Esophagus mucosa (tissue), 1 donor: ENCODE data around the gene B9D2. TPM values are rescaled to one million over a fixed set of nuclear protein-coding genes. Genes with fewer than 3 reads are reported as not detected.
A peak's percentile ranks its signal among the peaks of the same experiment; 100 is the strongest.

Source experiments
- ATAC-seq: fragments of 200-7000 bp; cut with Tn5 transposase; one replicate; pipeline ENCODE4 v1.9.1; 2020
- total RNA-seq: library from RNA; stranded (reverse); gene quantifications from one replicate; pipeline ENCODE4 v1.2.4, GENCODE V29; 2023
- donor health status: DM: yes; HTN: yes; CAD: no.

Gene B9D2
- total RNA-seq, 1 donor from 2014 or later, result 4.3 TPM

DNA sequence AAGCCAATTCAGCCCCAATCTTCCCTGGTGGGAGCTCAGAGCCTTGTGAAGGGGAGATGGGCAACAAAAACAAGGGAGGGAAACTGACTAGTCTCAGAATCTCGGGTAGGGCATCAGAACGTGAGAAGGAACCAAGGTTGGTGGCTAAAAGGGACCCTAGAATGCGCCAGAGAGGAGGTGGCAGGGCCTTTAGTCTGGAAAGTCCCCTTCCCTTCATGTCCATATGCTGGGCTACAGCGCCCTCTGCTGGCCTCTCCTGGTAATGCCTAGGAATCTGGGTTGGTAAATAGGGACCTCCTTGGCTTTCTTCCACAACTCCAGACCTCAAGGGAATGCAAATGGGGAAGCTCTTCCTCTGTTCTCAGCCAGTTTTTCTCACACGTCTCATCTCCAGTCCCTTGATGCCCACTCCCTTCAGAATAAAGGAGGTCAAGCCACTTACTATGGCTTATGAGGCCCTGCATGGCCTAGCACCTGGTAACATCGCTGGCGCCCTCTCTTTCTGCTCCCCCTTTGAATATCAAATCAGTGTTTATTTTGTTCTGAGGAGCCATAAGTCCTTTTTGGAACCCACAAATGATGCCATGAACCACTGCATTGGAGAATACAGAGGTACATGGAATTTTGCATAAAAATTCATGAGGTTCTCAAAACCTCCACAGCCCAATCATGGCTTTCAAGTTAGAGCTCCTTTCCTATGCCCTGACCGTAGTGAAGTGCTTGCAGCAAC lies 55.3 kb downstream of the B9D2 start:
- ATAC-seq, result peak; percentile 68

DNA sequence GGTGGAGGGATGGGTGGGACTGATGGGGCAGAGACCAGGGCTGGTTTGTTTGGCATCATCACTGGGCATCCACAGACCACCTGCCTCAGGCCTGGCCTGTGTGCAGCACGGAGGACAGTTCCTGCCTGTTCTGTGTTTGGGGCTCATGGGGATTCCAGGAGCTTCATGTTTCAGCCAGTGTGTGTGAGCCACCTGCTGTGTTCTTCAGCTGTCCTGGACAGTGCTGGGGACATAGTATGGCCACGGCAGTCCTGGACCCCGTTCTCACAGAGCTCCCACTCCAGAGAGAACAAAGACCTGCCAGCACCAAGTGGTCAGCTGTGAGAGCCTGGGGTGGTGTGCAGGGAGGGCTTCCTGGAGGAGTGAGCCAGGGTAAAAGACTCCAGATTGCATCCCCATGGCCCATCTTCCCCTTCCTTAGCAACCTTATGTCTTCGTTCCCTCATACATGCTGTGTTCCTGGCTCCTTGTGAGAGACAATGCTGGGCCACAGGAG lies 55.9 kb downstream of the B9D2 start:
- no peak for ATAC-seq

DNA sequence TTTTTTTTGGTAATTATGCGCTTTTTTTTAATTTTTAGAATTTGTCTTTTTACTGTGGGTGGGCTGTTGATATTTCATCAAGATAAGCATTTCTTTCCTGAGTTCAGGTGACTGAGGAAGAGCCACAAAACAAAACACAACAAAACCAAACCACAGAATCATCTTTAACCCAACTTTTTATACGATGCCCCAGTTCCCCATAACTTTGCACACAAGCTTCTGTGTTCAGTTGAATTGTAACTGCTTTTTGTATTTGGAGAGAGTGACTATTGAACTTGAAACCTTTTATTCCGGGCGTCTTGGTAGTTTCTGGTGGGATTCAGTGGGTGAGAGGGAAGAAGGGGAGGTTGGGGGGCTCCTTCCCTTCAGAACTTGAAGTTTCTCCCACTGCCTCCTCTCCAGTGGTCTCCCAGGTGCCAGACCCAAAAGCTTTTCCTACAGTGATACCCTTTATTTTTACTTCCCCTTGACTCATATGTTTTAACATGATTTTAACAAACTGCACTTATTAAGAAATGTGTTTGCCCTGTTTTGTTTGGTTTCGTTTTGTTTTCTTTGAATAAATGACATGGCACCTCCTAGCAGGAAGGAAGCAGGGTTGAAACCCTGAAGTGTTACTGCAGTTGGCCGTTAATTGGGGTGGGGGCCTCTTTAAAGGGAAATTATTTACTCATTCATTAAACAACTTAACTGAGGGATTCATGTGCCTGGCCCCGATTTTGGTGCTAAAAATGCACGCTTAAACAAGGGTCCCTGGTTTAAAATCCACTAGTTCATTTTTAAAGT lies 56.7 kb downstream of the B9D2 start:
- no peak for ATAC-seq

DNA sequence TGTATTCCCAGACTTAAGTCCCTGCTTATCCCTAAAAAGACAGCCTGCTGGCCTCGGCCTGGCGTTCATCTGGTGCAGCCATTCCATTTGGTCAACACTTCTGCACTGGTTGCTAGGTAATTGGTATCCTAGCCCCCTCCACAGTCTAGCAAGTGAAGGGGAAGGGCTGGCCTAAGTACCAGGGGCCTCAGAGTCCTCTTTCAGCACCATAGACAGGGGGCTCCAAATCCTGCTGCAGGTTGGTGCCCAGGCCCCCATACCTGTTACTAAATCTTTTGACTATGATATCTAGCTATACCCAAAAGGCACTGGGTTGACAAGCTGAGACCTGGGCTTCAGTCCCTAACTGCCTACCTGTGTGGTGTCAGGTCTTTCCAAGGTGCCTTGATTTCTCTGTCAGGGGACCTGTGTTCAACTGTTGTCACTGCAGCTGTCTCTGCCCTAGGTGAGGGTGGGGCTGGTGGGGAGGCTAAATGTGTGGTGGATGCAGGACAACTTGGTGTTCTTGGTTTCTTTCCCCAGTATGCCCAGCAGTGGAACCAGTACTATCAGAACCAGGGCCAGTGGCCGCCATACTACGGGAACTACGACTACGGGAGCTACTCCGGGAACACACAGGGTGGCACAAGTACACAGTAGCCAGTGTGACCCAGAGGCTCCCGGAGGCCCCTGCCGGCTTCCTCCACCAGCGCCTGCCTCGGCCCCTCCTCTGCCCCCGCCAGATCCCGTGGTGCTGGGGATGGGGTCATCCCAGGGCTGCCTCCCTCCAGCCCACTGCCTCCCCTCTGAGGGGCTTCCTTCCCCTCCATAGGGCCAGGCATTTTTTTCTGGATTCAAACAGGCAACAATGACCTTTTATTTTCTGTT lies 57.8 kb downstream of the B9D2 start:
- no peak for ATAC-seq

DNA sequence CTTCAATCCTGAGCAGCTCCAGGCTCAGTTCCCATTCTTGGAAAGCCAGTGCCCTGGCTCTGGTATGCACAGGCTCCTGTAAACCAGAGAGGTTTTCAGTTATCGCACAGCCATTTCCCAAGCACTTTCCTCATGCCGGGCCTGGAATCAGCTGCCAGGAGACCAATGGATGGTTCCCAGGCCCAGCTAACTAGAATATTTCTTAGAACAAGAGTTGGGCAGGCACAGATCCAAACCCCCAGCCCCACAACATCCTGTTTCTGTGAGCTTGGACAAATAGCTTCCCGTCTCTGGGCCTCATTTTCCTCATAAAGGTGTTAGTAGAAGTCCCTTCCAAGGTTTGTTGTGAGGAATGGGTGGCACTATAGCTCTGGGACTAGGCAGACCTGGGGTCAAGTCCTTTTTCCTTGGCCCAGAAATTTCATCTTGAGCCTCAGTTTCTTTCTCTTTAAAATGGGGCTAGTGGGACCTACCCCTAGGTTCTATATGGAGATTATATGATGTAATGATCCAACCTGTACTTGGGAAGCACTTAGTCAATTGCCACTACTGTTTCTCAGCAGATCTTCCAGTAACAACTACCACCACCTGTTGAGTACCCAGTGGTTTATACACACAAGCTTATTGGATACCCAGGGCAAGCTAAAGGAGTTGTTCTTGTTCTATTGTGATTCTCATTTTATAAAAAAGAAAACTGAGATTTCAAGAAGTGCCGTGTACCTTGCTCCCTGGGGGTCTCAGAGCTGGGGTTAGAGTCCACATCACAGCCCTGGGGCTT lies 59.1 kb downstream of the B9D2 start:
- no peak for ATAC-seq

Other genes with a start within 250 kb of the B9D2 start
- 0.36 TPM for gene CYP2F1, start 249.7 kb downstream of the B9D2 start, total RNA-seq
- 10.4 TPM for gene CYP2S1, start 170.9 kb downstream of the B9D2 start, total RNA-seq
- gene AXL, start 144.9 kb downstream of the B9D2 start, total RNA-seq, result 4.0 TPM
- gene HNRNPUL1, start 99.8 kb downstream of the B9D2 start, total RNA-seq, result 116 TPM
- 19.3 TPM for gene CCDC97, start 54.0 kb downstream of the B9D2 start, total RNA-seq
- 53.8 TPM for gene TGFB1, start 10.2 kb downstream of the B9D2 start, total RNA-seq
- 20.0 TPM for gene TMEM91, start 12.4 kb upstream of the B9D2 start, total RNA-seq
- gene EXOSC5, start 33.2 kb upstream of the B9D2 start, total RNA-seq, result 15.7 TPM
- 49.3 TPM for gene BCKDHA, start 33.7 kb upstream of the B9D2 start, total RNA-seq
- 40.4 TPM for gene B3GNT8, start 63.2 kb upstream of the B9D2 start, total RNA-seq
- gene DMAC2, start 75.8 kb upstream of the B9D2 start, total RNA-seq, result 34.6 TPM
- not detected for gene ERICH4, start 79.0 kb upstream of the B9D2 start, total RNA-seq
- 2.0 TPM for gene CEACAM21, start 212.0 kb upstream of the B9D2 start, total RNA-seq